HG03095 (cell line): ENCODE measurements around the gene GRK6.

Experiments
- ATAC-seq: cut with Tn5 transposase; IDR thresholded peaks from one replicate; pipeline ENCODE4 v1.9.1; 2021; ENCODE audit warnings: moderate library complexity; ENCODE audit not compliant: unreplicated experiment

Gene GRK6

DNA sequence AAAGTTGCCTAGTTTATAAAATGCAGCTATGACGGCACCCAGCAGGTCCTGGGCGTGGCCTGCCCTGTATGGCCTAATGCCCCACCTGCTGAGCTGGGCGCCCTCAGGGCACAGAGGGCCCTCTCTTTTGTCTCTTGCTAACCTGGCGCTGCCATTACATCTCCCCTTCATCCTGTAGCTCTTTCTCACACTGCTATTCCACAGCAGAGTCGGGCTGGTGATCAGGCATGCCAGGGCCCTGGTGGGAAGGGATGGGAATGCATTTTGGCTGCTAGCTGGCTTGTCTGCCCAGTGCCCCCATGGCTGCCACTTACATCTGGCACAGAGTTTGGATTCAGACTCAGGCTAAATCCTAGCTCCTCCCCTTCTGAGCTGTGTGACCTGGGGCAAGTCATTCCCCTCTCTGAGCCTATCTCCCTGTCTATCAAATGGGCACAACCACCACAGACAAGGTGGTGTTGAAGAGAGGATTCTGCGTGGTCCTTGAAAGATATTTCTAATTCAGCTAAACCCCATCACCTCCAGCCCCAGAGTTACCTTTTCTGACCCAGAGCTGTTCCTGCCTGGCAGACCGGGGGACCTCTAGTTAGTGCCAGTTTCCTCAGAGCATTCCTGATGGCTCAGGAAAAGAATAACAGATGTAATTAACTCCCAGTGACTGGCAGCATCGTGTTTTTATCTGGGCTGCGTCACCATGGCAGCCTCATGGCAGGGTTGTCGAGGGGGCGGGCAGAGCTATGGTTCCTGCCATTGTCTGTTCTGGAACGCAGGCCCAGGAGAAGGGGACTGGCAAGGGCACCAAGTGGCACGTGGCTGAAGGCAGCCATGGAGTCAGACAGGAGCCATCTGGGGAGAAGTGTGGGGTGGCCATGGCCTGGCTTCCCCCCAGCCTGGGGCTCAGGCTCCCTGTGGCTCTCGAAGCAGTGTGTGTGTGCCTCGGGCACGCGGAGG, 26.5 kb downstream of the GRK6 start:
- no peak for ATAC-seq

DNA sequence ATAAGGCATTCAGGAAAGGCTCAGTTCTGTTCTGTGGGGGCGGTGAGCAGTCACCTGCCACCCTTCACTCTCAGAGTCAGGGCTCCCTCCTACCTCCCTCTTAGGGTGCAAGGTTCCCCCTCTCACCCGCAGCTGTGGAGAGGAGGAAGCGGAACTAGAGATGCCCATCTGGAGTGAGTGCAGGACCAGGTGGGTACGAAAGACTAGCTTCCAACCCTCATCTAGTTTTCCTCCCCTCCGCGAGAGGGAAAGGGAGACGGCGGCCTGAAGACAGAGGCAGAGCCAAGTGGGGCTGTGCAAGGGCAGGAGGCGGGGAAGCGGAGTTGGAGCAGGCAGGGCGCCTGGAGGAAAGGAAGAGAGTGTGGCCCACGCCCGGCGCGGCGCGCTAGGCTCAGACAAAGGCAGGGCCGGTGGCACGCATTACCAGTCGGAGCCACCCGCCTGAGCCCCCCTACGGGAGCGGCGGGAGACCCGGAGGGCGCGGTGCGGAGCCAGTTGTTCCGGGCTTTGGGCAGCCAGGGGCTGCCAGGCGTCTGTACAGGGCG, 27.4 kb downstream of the GRK6 start:
- ATAC-seq: no peak

DNA sequence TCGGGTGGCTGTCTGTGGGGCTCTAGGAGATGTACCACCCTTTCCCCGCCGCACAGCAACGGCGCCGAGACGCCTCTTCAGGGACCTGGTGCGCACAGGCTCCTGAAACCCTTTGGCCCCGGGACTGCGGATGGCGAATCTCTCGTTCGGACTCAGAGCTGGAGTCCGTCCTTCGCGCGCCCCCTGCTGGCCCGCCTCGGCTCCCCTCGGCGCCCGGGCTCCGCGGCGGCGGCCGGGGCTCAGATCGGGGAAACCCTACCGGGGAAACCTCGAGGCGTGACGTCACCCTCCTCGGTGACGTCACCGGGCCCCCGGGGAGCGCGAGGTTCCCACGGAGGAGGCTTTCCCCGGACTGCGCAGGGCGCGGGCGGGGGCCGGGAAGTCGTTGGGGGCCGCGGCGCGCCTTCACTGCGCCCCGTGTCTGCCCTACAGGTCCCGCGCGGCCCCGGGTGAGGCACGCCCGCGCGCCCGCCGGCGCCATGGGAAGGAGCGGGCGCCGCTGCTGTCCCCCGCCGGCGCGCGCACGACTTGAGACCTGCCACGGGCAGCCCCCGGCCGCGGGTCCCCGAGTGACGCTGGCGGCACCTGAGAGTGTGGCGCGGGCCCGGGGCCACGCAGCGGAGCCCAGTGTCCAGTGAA, 28.0 kb downstream of the GRK6 start:
- peak; percentile 42 for ATAC-seq

DNA sequence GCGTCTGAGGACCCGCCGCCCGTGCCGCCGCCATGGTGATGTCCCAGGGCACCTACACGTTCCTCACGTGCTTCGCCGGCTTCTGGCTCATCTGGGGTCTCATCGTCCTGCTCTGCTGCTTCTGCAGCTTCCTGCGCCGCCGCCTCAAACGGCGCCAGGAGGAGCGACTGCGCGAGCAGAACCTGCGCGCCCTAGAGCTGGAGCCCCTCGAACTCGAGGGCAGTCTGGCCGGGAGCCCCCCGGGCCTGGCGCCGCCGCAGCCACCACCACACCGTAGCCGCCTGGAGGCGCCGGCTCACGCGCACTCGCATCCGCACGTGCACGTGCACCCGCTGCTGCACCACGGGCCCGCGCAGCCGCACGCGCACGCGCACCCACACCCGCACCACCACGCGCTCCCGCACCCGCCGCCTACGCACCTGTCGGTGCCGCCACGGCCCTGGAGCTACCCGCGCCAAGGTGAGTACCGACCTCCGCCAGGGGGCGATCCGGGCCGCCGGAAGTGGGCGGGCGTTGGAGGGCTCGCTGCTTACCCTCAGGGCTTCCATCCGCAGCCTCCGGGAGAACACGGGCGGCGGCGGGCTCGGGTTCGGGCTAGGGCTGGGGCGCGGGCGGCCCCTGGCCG, 28.7 kb downstream of the GRK6 start:
- peak; percentile 49 for ATAC-seq

DNA sequence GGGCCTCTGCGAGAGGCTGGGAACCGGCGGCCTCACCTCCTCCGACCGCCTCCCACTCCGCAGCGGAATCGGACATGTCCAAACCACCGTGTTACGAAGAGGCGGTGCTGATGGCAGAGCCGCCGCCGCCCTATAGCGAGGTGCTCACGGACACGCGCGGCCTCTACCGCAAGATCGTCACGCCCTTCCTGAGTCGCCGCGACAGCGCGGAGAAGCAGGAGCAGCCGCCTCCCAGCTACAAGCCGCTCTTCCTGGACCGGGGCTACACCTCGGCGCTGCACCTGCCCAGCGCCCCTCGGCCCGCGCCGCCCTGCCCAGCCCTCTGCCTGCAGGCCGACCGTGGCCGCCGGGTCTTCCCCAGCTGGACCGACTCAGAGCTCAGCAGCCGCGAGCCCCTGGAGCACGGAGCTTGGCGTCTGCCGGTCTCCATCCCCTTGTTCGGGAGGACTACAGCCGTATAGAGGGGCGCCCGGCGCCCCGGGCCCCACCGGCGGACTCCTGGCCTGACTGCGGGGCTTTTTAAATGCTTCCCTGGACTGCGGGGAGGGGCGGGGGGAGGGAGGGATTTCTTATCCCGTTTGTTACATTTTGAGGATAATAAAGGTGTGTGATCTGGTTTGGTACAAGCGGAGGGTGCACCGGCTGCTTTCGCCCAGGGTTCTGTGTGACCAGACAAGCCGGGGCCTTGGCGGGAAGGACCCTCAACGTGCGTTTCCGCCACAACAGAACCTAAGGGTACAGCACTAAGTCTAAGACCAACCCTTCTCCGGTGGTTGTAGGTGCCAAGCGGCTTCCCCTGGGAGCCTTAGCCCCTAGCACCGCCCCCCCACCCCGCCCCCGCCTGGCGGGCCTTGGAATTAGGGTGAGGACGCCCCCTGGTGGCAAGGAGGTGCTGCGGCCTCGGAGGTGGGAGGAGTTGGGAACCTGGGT, 29.4 kb downstream of the GRK6 start:
- ATAC-seq: peak; percentile 10

DNA sequence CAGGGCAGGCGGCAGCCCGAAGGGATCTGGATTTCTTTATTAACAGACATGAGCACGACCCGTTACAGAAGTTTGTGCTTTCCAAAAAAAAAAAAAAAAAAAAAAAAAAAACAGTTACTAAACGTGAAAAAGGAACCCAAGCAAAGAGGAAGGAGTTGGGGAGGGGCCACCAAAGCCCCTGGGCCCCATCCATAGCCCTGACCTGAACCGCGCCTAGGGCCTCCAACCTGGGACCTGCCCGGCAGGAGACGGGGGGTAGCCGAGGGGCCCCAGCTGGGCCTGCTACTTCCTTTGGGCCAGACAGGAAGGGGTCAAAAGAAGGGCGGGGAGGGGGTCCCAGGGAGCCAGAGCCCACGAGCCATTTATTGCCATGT, 30.1 kb downstream of the GRK6 start:
- no peak for ATAC-seq

DNA sequence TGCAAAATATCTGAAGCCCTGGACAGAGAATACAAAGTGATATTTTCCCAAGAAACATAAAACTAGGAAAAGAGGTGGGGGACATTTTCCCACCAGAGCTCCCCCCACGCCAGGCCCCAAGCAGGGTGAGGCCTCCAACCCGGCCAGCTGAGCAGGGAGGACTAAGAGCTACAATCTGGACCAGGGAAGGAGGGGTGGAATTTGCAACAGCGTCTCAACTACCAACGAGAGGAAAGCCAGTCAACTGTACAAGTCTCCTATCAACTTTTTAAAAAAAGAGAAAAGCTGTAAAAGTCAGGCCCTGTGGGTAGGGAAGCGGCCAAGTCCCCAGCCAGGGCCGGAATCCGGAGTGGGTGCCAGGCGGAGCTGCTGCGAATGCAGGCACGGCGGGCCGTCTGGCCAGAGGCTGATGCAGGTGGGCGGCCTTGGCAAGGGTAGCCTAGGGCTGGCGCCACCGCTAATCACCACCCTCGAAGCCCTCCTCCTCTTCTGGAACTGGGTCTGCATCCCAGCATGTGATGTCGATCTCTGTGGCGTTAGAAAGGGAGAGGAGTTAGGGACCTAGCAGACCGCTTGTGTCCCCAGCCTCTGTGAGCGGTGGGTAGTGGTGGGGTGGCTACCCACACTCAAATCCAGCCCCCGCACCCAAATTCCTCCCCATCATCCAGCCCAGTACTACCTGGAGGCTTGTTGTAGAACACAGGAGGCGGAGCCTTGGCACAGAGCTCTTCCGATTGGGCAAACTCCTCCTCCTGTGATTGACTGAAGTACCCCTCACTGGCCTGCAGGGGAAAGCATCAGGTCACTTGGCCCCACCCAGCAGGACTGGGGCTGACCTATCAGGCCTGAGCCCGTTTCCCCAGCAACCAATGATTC, 30.7 kb downstream of the GRK6 start:
- peak; percentile 35 for ATAC-seq

- no peak for ATAC-seq
Observed at GRCh38 chr5:177457852-177458681, 31.6 kb downstream of the GRK6 start.

- ATAC-seq: no peak
Observed at GRCh38 chr5:177458912-177459350, 32.5 kb downstream of the GRK6 start.

DNA sequence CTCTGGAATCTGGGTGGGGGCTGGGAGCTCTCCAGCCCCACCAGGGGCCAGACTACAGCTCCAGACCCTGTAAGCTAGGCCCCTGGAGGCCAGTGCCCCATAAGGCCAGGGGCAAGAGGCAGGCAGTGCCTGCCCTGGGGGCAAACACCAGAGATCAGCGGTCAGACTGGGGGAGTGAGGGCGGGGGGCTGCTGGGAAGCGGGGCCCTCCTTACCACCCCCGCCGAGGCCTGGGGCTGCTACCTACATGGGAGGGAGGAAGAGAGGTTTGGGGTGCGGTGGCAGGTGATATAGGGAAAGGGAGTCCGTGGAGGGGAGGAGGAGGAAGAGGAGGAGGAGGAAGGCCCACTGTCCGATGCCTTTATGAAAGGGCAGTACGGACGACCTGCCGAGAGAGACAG, 32.9 kb downstream of the GRK6 start:
- no peak for ATAC-seq

GRCh38 chr5:177459819-177460628, 33.5 kb downstream of the GRK6 start:
- ATAC-seq: no peak

DNA sequence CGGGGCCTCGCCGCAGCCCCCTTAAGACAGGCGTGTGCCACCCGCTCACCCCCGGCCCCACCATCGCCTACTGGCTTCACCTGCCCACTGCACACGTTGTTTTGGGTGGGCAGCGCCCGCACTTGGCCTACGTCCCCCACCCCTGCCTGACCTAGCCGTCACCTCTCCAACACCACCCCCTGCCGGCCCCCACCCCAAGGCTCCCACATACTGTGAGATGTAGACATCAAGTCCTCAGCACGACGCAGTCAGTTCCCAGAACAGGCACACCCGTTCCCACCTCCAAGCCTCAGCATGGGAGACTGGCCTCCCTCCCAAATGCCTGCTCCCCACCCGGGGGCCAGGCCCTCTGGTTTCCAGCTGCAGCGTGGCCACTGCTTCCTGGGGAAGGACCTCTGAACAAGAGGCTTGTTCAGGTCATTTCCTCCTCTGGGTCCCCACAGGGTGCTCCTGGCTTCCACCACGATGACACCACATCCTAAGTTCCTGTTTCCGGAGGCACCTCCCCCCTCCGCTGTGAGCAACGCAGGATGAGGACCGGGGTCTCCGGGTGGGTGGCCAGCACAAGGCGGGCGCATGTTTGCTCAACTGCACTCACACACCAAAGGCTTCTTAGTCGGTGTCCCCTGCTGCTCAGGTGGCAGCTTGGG, 35.7 kb downstream of the GRK6 start:
- ATAC-seq: no peak

- no peak for ATAC-seq
Observed at GRCh38 chr5:177465044-177465443, 38.6 kb downstream of the GRK6 start.

DNA sequence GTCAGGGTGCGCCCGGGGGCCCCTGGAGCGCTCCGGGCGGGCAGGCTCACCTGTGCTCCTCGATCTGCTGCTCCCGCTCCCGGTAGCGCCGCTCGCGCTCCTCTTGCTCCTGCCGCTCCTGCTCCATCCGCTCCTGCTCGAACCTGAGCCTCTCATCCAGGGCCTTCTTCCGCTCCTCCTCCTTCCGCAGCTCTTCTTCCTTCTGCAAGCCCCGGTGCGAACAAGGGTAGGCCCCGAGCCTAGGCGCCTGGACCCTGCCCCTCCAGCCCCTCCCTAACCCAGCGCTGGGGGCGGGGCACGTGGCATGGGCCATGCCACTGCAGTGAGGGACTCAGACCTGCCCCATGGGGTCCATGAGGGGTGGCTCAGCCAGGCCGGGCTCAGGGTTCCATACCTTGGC, 40.4 kb downstream of the GRK6 start:
- no peak for ATAC-seq

DNA sequence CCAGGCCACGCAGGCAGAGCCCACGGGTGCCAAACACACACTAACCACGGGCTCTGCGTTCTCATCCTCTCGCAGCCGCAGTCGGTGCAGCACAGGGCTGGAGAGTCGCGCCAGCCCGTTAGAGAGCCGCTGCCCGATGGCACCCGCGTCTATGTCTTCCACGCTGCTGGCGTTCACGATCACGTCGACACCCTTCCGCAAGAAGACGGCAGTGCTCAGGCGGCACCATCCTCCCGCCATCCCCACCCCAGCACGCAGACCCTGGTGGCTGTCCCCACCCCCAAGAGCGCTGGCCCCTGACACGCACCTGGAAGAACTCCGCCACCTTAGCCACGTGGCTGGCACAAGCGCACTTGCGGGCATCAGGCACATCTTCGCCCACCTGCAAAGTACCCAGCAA, 41.0 kb downstream of the GRK6 start:
- ATAC-seq: no peak

DNA sequence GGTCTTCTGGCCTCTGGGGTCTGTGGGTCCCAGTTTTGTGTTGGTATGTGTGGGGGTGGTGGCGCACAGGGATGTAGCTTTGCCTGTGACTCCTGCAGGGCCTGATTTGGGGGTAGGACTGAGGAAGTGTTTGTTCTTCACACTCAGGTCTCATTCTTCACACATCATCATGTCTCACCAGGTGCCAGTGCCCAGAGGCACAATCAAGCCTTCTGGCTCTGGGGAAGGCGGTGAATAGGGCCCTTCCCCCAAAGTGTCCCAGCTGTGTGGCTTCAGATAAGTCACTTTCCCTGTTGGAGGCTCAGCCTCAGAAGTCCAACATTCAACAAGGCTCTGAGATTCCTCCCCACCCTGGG, 41.8 kb downstream of the GRK6 start:
- ATAC-seq: no peak
